Ecto neural progenitor cell (in vitro differentiated cells): ENCODE data around the gene CHST11.

Experiments used
- DNase-seq: peaks from one replicate; pipeline ENCODE4 v3.0.0-alpha.2; 2018; ENCODE audit warnings: low spot score

The CHST11 gene

DNA sequence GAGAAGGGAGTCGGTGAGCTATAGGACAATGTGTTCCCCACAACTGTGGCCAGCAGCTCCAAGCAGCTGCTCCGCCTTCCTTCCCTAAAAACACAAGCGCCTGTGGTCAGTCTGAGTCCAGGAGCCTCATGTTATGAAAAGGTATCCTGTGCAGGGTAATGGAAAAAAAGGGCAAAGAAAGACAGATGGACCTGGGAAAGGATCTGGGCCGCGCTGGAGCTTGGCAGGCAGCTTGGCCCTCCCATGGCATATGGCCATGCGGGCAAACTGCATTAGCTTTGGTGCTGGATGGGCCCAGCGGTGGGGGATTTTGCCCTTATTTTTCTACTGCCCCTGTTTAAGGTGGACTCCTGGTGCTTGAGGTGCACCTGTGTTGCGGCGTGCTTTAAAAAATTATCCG lies 23.7 kb upstream of the CHST11 start:
- no peak for DNase-seq

DNA sequence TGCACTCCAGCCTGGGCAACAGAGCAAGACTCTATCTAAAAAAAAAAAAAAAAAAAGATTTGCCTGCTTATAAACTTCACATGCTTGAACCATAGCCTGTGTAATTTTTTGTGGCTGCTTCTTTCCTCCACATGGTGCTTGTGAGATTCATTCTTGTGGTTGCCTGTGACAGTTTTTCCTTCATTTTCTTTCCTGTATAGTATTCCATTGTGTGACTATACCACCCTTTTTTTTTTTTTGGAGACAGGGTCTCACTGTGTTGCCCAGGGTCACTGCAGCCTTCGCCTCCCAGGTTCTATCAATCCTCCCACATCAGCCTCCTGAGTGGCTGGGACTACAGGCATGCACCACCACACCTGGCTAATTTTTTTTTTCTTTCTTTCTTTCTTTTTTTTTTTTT lies 22.6 kb upstream of the CHST11 start:
- DNase-seq = no peak

DNA sequence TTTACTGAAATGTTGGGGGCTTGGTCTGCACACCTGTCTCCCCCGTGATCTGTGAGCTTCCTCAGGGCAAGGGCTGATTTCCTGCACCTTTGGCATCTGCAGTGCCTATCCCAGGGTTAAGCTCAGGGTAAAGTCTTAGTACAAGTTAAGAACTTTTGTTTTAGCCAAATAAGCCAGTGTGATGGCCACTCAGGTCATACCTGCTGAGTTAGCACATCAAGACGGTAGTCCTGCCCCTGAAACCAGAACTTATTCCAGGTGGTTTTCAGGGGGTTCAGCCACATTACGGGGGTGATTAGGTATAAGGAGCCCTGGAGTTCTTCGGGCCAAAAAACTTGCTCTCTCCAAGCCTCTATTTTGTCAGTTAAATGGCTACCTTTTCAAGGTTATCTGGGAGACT lies 21.6 kb upstream of the CHST11 start:
- no peak for DNase-seq

DNA sequence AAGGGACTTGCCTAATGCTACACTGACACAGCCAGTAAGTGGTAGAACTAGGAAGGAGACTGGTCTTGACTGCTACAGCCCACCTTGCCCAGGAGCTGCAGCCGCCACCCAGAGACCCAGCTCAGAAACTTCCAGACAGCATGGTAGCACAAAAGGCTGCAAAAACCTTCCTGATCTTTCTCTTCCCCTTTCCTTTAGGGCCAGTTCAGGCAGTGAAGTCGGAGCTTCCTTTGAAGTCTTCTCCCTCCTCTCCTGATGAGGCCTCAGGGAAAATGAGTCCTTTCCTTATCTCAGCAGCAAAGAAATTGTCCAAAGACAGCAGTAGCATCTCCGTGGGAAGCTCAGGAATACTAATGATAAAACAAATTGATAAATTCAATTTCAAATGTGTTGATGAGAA lies 21.0 kb upstream of the CHST11 start:
- no peak for DNase-seq

DNA sequence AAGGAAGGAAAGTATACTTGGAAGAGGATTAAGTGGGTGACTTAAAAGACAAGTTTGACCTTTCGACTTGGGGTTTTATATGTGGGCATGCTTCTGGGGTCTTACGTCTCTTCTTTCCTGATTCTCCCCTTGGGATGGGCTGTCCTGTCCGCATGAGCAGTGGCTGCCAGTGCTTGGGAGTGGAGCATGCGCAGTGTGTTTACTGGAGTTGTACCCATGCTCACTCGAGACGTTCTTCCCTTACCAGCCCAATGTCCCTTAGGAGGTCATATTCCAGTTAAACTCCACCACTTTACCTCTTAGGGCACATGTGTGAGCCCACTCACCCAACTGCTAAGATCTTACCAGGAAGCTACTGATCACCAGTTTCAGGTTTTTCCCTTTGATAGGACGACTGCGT lies 20.0 kb upstream of the CHST11 start:
- no peak for DNase-seq

DNA sequence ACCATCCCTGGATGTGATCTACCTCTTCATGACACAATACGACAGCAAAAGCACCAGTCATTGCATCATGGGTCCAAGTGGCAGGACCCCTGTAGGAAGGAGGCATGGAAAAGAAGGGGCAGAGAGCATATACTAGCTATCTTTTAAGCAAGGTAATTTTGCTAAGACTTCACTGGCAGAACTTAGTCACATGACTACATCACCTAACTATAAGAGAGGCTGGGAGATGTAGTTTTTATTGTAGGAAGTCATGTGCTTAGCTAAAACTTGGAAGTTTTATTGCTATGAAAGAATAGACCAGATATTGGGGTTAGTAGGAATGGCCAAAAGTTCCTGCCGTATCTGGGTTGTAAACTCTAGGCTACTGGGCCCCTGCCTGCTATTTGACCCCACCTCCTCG lies 18.6 kb upstream of the CHST11 start:
- no peak for DNase-seq

DNA sequence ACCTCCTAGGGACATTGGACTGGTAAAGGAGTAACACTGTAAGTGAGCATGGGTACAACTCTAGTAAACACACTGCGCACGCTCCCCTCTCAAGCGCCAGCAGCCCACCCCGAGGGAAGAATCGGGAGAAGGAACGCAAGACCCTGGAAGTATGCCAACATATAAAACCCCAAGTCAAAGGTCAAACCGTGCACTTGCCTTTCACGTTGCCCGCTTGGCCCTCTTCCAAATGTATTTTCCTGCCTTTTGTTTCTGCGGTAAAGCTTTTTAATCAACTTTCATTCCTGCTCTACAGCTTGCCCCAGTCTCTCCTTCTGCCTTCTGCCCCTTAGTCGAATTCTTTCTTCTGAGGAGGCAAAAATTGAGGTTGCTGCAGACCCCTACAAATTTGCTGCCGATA lies 17.6 kb upstream of the CHST11 start:
- DNase-seq = no peak

DNA sequence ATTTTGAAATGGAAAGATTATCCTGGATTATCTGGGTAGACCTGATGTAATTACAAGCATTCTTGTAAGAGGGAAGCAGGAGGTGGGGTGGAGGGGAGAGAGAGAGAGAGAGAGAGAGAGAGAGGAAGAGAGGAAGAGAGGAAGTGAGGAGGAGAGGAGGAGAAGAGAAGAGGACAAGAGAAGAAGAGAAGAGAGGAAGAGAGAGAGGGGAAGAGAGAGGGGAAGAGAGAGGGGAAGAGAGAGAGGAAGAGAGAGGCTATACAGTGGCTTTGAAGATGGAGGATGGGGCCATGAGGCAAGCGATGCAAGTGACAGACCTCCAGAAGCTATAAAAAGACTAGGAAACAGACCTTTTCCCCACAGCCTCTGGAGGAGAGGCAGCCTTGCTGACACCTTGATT lies 13.7 kb upstream of the CHST11 start:
- no peak for DNase-seq

DNA sequence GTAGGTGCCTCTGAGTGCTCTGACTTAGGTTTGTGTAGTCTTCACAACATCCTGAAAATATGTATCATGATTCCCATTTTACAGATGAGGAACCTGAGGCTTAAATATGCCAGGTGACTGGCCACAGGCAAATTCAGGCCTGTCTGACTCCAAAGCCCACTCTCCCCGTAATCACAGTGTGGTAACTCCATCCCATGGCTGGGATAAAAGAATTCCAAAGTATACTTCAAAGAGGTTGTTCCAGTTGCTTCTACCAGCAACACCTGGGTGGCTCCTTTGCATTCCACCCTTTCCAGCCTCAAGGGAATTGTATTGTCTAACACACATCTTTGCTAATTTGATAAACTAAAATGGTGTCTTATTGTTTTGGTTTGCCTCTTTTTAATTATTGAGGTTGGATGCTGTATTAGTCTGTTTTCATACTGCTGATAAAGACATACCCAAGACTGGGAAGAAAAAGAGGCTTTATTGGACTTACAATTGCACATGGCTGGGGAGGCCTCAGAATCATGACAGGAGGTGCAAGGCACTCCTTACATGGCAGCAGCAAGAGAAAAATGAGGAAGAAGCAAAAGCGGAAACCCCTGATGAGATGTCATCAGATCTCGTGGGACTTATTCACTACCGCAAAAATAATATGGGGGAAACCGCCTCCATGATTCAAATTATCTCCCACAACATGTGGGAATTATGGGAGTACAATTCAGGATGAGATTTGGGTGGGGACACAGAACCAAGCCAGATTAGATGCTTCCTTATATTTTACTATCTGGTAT lies 9.9 kb upstream of the CHST11 start:
- no peak for DNase-seq

DNA sequence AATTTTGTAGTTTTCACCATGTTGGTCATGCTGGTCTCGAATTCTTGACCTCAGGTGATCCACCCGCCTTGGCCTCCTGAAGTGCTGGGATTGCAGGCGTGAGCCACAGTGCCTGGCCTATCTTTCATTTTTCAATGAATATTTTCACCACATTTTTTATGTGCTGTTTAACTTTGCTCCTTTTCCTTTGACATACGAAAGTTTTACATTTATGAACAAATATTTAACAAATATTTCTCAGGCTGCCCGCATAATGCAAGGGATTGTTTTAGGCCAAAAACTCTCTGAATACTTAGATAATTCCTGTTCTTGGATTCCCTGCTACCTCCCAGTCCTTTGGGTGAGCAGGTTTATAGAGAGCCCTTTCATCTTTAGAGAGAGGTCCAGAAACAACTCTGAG lies 8.7 kb upstream of the CHST11 start:
- no peak for DNase-seq

DNA sequence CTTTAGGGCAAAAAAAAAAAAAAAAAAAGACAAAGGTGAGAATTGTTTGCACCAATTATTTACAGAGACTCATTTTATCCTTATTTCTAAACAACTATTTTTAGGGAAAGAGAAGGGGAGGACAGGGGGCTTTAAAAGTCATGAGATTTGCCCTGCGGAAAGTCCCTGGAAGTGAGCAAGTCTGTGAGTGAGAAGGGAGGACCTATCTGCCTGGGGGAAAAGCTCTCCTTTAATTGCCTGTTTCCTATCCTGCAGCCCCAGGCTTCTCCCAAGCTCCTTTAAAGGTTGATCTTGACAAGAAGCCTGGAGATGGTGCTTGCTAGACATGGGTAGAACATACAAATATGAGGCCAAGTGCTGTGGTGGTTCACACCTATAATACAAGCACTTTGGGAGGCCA lies 8.3 kb upstream of the CHST11 start:
- DNase-seq = no peak

DNA sequence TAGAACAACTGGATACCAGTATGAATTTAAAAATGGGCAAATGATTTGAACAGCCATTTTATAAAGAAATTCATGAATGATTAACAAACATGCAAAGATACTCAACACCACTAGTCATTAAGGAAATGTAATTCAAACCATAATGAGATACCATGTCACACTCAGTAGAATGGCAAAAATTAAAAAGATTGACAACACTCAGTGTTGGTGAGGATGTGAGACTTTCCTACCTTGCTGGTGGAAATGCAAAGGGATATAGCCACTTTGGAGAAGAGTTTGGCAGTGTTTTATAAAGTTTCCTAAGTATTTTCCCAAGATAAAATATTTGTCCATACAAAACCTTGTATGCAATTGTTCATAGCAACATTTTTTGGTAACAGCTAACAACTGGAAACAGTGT lies 6.0 kb upstream of the CHST11 start:
- no peak for DNase-seq

DNA sequence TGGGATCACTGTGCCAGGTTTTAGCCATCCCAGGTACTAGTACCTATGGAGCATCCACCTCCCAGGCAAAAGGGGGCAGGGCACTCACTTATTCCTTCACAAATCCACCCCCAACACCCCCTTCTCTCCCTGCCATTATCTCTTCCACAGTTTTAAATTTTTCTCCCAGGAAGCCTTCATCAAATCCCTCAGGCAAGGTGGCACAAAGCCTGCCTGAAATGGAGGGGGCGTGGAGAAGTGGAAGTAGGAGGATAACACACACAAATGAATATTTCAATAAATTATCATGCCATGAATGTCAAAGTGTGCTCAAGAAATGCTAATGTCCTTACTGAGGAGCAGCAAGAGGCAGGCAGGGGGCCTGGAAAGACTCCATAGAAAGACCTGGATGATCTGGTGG lies 4.7 kb upstream of the CHST11 start:
- no peak for DNase-seq

DNA sequence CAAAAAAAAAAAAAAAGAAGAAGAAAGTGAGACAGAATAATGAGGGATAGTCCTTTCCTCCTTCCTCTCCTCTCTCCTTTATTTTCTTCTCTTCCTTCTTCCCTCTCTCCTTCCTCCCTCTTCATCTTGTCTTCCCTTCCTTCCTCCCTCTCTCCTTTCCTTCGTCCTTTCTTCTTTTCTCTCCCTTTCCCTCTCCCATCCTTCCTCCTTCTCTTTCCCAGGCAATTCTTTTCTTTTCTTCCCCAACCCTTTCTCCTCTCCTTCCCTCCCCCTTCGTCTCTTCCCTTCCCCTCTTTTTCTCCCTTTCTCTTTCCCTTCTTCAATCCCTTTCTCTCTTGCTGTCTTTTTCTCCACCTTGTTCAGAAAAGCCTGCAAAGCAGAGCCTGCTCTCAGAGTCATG lies 3.6 kb upstream of the CHST11 start:
- DNase-seq = no peak

DNA sequence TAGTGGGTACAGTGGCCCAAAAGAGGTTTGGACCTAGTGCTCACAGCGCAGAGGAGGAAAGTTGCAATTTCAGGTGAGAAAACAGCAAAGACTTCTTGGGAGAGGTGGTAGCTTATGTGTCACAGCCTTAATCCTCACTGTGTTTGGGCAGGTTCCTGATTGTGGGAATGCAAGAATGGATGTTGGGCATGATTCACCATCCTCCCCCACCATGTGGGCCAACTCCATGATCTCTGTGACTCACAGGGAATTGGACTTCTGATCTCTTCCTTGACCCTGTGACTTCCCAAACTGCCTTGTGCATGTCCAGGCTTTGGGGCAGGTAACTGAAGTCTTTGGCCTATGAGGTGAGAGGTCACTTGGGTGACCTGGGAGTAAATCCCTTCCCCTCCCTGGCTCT lies 1.8 kb upstream of the CHST11 start:
- DNase-seq = no peak

DNA sequence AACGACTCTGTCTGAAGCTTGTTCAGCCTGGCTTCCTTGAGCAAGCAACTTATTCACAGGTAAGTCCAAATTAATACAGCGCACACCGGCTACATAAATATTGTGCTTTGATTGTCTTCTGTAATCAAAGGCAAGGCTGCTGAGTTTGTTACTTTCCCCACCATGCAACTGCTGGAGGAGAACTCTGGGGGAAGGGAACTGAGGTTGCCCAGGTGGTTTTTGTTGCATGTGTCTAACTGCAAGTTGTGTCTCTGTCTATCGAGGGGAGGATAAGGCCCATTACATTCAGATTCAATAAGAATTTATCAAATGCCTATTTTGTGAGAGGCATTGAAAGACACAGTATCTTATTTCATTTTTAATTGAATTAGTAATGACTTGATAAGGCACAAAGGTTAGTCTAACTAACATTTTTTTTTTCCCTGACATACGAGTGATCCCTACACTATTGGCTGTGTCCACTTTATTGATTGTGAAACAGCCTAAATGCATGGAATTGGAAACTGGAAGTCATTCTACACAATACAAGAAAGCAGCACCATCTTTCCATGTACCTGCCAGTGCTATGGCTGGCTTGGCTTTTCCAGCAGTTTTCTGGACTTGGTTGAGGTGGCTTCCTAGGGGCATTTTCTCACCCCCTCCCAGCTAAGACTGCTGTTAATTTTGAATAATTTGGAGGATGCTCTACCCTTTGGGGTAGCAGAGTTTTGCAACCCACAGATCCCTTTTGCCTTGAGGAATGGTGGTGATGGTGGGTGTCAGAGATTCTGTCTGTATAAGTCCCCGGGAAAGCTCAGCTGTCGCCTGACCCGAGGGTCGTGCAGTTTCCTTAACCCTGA lies 951 bp upstream of the CHST11 start:
- no peak for DNase-seq

DNA sequence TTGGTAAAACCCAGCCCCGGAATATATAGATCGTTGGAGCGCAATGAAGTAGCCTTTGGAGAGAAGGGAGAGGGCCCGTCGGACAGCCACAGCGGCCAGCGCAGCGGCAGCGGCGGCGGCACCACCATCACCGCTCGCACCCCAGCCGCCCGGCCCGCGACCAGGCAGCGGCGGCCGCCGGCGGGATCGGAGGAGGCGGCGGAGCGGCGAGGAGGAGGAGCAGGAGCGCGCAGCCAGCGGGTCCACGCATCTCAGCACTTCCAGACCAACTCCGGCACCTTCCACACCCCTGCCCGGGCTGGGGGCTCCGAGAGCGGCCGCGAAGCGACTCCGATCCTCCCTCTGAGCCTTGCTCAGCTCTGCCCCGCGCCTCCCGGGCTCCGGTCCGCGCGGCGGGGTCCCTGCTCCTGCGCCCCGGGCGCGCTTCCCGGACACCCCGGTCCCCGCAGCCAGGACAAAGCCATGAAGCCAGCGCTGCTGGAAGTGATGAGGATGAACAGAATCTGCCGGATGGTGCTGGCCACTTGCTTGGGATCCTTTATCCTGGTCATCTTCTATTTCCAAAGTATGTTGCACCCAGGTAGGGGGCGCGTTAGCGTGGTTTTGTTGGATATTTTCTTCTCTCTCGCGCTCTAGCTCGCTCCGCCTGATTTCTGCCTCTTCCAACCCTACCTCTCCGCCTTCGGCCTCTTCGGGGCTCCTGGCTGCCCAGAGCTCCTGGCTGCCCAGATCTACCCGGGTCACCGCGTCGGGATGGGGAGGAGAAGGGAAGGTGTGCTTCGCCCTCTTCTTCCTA lies 400 bp downstream of the CHST11 start:
- peak; percentile 85 for DNase-seq

DNA sequence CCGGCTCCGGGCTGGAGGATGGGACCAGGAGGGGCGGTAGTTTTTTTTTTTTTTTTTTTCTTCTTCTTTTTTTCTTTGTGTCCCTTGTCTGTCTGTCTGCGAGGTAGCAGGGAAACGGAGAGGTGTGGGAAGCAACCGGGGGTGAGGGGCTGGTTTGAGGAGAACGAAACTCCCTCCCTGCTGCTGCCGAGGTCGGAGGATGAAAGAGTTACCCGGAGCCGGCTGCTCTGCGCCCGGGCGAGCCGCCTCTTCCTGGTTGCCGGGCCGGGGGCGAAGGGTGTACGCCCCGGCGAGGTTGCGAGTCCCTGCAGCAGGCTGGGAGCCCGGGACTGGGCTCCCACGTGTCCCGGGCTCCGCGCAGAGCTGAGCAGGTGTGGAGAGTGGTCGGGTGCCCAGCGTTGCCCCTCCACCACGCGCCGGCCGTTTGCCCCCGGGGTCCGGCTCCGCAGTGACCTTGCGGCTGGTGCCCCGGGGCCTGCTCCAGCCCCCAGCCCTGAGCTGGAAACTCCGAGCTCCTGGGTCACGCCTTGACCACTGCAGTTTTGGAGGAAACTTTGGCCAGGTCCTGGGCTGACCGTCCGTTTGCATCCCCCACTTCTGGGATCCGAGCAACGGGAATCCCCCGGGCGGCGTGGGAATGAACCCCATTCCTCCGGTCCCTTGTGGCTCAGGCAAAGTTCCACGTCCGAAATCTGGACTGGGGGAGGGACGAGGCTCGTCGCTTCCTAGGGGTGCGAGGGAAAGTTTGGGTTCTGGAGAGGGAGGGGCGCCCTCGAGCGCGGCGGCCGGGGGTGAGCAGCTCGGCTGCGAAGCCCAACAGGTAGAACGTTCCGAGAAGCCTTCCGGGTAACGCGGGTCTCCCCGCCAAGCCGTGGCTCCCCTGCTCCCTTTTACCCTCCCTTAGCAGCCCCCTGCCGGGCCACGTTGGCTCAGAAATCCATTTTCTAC lies 1.3 kb downstream of the CHST11 start:
- peak; percentile 67 for DNase-seq

DNA sequence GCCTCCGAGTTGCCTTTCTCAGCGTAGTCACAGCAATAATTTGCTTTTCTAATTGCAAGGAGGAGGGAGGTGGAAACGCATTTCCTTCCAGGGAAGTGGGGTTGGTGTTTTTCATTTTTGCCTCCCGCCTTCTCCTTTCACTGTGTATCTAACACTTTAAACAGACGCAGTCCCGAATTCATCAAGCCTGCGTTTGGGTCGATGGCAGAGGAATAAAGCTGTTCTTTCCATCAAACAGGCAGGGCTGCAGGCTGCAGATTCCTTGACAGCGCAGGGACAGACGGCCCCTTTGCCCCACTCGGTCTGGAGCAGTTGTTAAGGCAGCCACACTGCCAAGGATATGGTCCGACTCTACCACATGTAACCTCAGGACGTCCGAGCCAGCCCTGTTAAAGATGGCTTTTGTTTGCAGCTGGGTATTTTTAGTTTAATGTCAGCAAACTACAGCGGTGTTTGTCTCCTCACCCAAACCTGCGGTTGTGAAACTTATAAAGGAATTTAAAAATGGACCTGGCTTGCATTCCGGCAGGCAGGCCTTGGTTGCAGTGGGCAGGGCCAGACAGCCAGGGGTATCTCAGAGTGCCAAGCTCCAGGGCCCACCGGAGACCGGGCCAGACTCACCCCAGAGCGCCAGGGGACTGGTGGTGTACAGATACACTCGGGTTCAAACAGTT lies 2.1 kb downstream of the CHST11 start:
- DNase-seq = no peak

DNA sequence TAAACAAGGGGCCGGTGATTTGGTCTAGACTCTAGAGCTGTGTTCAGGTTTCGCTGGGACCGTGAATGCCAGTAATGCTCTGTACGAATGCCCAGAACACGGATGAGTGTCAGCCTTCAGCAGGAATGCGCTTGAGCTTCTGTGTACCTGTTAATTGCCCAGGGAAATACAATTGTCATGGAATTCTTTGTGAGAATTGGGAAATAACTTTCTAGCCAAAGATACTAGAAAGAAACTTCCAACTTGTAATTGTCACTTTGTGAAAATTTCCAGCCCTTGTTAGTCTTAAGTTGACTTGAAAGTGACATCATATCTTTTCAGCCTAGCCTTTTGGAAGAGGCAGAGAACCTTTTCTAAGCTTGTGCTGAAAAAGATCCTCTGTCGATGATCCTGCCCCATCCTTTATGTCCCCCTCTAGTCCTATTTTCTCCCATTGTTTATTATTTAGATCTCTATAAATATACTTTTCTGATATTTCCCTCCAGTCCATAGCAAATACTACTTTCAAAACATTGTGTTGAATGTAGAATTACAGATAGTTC lies 2.7 kb downstream of the CHST11 start:
- no peak for DNase-seq
